Measurements from ENCODE around the gene DENND4B. TPM values are rescaled to one million over a fixed set of nuclear protein-coding genes. Genes with fewer than 3 reads are reported as not detected.

Gene DENND4B
- total and polyA plus RNA-seq, 2 of the 4 experiments (the other 2 are of a cell fraction): 1.8 to 25.2 TPM

GRCh38 chr1:153899509-153899908, 47.0 kb downstream of the DENND4B start:
- Histone ChIP-seq H2BK15ac (ENCODE audit: low read depth, low read length) (no peak overlapping the region), H3K79me1 (ENCODE audit: low read depth in 1 of 2, low read length in 2 of 2) (peaks cover 28 to 69% of the 10 kb centered on the region in 2 experiments), H3K23ac (ENCODE audit: low read depth, low read length) (no peak overlapping the region), H4K5ac (ENCODE audit: low read depth, low read length) (no peak overlapping the region), H3K9ac (ENCODE audit: low read depth, low read length) (no peak overlapping the region), H2AK5ac (ENCODE audit: low read depth, low read length) (no peak overlapping the region), H3K27me3 (ENCODE audit: control insufficient read depth, insufficient read depth, low read length) (no peaks in the 10 kb centered on the region), H3K4me2 (ENCODE audit: low read depth, low read length) (no peak overlapping the region), H3K14ac (replicated peaks; ENCODE audit: low read depth, low read length) (no peak overlapping the region), H2BK120ac (ENCODE audit: low read depth, low read length) (no peak overlapping the region), H3K18ac (ENCODE audit: low read depth, low read length) (no peak overlapping the region), H4K8ac (ENCODE audit: low read depth in 2 of 2, low read length in 2 of 2) (no peak overlapping the region), H3K56ac (ENCODE audit: extremely low read depth, insufficient read depth, low read length) (no peak overlapping the region), H3K9me3 (ENCODE audit: control insufficient read depth, insufficient read depth, low read length) (no peaks in the 10 kb centered on the region), H4K91ac (ENCODE audit: insufficient read depth, low read depth, low read length) (no peak overlapping the region), H2BK5ac (ENCODE audit: low read depth, low read length, poor library complexity, severe bottlenecking) (no peak overlapping the region), H3K36me3 (ENCODE audit: control insufficient read depth, insufficient read depth, low read length) (no peaks in the 10 kb centered on the region), H2BK20ac (ENCODE audit: low read depth, low read length) (no peak overlapping the region), H2AFZ (replicated peaks; ENCODE audit: low read length, poor library complexity) (no peak overlapping the region), H4K20me1 (ENCODE audit: insufficient read depth, low read length) (peaks cover 9% of the 10 kb centered on the region), H2AK9ac (replicated peaks; ENCODE audit: low read depth, low read length, poor library complexity) (no peak overlapping the region), H3K4me3 (ENCODE audit: insufficient read depth, low read depth, low read length) (no peak overlapping the region), H3K4ac (ENCODE audit: low read depth, low read length) (no peak overlapping the region), H3K27ac (ENCODE audit: insufficient read depth, low read length) (no peak overlapping the region), H3K4me1 (ENCODE audit: control insufficient read depth, insufficient read depth, low read length) (peaks cover 2% of the 10 kb centered on the region; the same call in 1 of the 2 replicates), H3K9me1 (ENCODE audit: insufficient read depth, low read length) (0 out of 2 replicates have a peak, but pooled peaks cover 3% of the 10 kb centered on the region)
- in situ Hi-C loops (cut with MboI; ENCODE audit: low sequenced_read_pairs) (no loop called here), dilution Hi-C loops (cut with HindIII; ENCODE audit: low sequenced_read_pairs, unreplicated experiment) (no loop called here), intact Hi-C loops (cut with micrococcal nuclease) (no loop called here)
- BruUV-seq (replicated peaks): no TSS peak
- DNase-seq (no peak), ATAC-seq (ENCODE audit: low read depth) (no peak)
- POLR2A ChIA-PET (ENCODE audit: unreplicated experiment): no interaction called here
- CTCF ChIA-PET: no interaction called here
- WGBS, 2 experiments (ENCODE audit: extremely low coverage in 2 of 2, insufficient read length in 1 of 2): 96% methylated on average over 5 of the region's 6 CpGs; no CpG with 5 or more reads in 1 of the 2 experiments
- TF ChIP-seq CHD1 (IDR thresholded peaks at IDR 0.05; ENCODE audit: low read depth, low read length) (no peak), ELK1 (IDR thresholded peaks at IDR 0.05; ENCODE audit: borderline replicate concordance, low read depth, low read length) (no peak), NFE2L2 (IDR thresholded peaks at IDR 0.05; ENCODE audit: low read depth, low read length) (no peak), USF2 (IDR thresholded peaks at IDR 0.05; ENCODE audit: low read depth, low read length) (no peak), RFX5 (IDR thresholded peaks at IDR 0.05; ENCODE audit: low read depth, low read length) (no peak), RCOR1 (IDR thresholded peaks at IDR 0.05; ENCODE audit: insufficient replicate concordance, low read length) (no peak), CEBPB (IDR thresholded peaks at IDR 0.05; ENCODE audit: low read depth, low read length) (no peak), MAZ (IDR thresholded peaks at IDR 0.05; ENCODE audit: borderline replicate concordance, low read depth, low read length) (no peak), SMC3 (IDR thresholded peaks at IDR 0.05; ENCODE audit: low read depth, low read length) (no peak), BHLHE40 (IDR thresholded peaks at IDR 0.05; ENCODE audit: low read depth, low read length) (no peak), MAFK (IDR thresholded peaks at IDR 0.05; ENCODE audit: low read depth, low read length) (no peak), FOS (IDR thresholded peaks at IDR 0.05; ENCODE audit: low read depth, low read length) (no peak), POLR2A (IDR thresholded peaks at IDR 0.05; ENCODE audit: low read depth, low read length) (no peak), CTCF (conservative IDR thresholded peaks at IDR 0.05; ENCODE audit: low read depth, low read length) (no peak), RAD21 (IDR thresholded peaks at IDR 0.05; ENCODE audit: low read length) (no peak), MXI1 (IDR thresholded peaks at IDR 0.05; ENCODE audit: borderline replicate concordance, low read depth, low read length) (no peak)
